GM19025 (cell line): ENCODE results near the gene WNT7A.

Experiments
- ATAC-seq: cut with Tn5 transposase; IDR thresholded peaks from one replicate; pipeline ENCODE4 v1.9.1; 2021; ENCODE audit warnings: mild to moderate bottlenecking, low read depth, moderate library complexity; ENCODE audit not compliant: unreplicated experiment

Gene WNT7A

DNA sequence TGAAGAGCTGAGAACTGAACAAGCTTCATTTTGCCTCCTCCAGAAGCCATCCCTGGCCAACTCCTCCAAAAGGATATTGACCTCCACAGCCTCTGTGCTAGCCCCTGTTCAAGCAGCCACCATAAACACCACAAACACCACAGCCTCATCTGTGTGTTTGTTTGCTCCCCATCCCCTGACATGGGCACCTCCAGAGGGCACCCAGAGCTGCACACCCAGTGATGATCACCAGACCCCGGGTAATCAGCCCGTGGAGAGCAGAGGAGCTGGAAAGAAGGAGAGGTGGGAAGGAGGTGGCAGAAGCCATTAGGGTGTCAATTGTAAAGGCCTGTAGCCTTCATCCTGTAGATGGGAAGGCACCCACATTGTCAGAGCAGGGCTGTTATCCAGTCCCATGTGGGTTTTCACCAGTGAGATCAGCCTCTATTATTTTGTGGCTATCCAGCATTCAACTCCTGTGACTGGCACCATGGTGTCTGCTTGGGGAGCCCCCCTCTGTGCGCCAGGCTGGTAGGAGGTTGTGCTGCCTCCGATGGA, 6.8 kb upstream of the WNT7A start:
- ATAC-seq, result no peak

DNA sequence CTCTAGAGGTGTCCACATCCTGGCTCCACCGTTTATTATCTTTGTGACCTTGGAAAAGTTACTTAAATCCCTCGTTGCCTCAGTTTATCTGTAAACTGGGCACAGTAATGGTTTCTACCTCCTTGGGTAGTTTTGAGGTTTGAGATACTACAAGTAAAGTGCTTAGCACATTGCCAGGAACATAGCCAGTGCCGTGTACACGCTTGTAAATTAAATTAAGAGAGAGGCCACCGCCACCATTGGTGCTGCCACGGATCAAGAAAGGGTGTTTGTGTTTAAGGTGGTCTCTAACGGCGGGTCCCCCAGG, 5.8 kb upstream of the WNT7A start:
- ATAC-seq, result no peak

DNA sequence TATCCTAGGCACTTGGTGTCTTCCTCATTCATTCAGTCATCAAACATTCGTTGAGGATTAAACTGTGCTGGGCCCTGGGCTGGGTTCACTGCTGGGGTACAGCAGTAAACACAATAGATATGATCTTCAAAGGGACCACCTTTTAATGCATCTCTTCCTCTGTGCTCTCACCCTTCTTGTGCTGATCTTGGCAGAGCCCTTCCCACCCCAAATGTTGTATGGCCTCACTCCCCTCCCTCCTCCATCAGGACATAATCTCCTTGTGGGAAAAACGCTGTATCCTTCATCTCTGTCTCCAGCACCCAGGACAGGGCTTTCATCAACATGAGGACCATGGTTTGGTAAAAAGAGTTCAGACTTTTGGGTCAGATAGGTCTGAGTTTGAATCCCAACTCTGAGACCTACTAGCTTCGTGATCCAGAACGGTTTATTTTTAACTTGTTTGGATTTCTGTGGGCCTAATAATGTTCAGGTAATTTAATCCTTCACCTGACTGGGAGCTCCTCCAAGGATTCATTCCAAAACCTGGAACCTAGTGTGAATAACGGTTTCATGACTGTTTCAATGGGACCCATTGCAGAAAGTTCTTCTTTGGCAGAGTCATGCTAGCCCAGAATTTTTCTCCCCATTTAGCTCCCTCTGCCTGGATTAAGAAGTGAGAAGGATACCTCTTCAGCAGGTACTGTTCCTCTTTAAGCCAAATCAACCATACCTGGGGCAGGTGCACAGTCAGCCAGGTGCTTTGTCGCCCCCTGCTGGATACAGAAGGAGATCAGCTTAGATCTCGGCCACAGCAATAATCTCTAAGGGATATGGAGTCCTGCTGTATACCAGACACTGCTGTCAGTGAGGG, 5.2 kb upstream of the WNT7A start:
- no peak for ATAC-seq

DNA sequence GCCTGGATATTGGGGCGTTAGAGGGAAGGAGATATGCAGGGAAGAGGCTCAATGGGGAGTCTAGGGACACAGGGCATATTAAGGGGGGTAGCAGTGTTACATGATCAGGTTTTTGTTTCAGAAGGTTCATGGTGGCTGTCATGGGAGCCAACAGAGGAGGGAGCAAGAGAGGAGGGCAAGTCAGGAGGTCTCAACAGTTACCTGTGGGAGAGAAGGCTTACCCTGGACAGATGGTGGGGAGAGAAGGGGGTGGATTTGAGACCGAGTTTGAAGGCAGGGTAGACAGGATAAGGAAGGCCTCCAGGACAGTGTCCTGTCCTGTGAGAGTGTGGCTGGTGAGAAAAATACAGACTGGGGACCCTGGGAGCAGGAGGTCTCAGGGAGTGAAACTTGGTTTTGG, 3.8 kb upstream of the WNT7A start:
- ATAC-seq, result no peak

DNA sequence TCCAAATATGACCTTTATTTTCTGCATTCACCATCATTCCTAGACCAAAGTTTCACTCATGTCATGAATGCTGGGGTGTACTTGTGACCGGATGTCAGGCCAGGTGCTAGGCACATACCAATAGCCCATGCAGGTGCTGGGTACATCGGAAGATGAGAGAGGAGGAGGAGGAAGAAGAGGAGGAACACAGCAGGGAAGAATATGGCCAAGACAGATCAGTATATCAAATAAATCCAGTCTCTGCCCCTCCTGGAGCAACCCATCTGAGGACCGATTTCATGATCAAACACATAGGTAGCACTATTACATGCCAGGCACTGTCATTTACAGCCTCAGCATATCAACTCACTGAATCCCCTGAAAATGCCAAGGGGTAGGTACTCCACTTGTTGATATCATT, 3.0 kb upstream of the WNT7A start:
- ATAC-seq, result no peak

DNA sequence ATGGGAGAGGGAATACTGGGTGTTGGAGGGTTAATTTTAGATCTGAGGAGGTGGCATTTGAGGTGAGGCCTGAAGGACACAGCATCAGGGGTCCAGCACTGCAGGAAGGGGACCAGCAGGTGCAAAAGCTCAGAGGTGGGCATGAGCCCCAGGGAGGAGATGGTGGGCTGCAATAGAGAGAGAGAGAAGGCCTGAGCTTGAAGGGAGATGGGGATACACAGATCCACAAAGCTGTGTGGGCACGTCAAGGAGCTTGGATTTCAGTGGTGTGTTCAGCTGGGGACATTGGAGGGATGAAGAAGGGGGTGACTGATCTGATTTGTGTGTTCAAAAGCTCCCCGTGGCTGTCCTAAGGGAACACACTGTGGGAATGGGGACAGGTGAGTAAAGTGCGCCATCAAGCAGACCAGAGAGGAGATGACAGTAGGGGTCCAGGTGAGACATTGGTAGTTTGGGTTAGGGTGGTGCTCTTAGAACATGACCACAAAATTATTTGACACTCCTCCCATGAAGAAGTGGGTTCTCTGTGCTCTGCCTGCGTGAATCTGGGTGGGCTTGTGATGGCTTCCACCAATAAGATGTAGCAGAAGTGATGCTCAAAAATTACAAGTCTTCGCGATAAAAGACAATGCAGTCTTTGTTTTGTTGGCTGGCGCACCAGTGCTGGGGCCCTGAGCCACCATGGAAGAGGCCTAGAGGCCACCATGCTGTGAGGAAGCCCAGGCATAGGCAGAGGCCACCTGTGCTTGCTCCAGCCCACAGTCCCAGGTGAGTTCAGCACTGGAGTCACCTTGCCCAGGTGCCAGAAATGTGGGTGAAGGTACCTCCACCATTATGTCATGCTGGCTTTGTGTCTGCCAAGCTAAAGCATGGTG, 1.9 kb upstream of the WNT7A start:
- ATAC-seq, result no peak

DNA sequence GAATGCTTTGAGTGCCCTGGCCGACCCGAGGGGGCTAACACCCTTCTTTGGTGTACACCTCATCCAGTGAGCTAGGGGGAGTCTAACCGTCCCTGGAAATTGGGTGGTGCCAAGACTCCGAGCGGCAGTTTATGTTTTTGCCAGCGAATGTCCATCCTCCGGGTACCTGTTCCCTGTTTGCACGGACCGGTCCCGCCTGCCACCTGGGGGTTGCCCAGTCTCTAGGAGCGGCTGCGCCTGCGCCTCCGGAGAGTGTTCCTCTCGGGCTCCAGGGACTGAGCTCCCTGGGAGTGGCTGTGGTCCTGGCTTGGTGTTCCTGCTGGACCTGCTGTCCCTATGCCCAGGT, 913 bp upstream of the WNT7A start:
- ATAC-seq, result no peak

DNA sequence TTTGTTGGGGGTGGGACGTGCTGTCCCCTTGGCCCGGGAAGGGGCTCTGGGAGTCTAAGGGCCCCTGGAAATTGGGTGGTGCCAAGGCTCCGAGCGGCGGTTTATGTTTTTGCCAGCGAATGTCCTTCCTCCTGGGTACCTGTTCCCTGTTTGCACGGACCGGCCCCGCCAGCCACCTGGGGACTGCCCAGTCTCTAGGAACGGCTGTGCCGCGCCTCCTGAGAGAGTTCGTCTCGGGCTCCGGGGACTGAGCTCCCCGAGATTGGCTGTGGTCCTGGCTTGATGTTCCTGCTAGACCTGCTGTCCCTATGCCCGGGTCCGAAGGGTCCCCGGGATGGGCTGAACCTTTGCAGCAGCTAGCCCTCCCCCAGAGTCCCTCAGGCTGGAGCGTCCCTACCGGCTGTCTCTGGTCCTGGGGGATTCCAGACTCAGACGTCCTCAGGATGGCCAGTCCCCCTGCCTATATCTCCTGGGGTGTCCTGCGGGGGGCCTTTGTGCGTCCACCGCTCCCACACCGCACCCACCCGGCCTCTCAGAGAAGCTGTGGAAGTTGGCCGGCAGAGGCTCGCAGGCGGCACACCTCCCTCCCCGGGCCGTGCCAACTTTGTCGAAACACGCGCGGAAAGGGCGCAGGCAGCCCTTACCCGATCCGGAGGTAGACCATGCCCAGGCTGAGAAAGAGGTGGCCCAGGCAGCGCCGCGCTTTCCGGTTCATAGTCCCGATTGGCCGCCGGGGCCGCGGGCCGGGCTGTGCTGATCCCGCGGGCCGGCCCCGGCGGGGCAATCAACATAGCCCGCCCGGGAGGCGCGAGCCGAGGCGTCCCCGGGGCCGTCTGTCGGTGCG, 547 bp downstream of the WNT7A start:
- no peak for ATAC-seq

DNA sequence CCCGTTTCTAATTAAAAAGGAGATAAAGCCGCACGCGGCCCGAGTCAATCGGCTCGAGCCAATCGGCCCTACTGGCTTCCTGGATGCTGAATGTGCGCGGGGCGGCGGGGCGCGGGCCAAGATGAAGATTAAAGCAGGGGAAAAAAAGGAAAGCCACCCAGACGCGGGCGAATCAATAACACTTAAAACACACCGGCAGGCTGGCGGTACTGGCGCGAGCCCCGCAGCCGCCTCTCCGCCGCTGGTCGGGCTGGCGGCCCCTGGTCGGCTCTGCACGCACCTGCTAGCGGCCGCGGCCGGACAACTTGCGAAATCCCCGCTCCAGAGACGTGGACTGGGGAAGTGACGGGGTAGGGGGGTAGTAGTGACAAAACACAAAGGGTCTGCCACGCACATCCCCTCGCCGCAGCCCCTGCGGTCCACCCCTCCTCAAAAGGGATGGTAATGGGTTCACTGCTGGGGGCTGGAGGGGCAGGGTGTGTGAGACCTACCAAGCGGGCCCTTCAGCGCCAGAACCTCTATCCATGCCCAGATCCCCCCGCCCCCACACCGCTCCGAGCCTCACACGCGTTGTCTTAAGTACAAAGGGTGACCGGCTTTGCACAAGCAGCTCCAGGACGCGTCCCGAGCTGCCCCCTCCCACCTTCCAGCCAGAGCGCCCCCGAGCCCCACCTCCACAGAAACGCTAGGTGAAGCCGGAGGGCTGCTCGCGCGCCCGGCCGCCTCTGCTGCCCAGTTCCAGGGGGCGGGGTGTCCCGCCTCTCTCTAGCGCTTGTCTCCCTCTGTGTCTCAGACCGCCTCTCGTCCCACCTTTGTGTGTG, 1.4 kb downstream of the WNT7A start:
- no peak for ATAC-seq

DNA sequence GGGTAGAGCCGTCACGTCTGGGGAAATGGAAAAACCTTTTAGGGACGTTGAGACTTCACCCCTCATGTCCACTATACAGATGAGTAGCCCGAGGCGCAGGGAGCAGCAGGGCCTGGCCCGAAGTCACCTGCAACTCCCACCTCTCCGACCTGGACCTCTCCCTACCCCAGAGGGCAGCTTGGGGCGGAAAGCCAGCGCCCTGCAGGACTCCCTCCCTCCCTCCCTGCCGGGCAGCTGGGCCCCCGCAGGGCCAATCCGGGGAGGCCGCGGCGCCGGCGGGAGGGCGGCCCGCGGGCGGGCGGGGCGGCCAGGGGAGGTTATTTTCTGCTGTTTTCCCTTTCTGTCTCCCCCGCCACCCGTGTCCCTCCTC, 2.0 kb downstream of the WNT7A start:
- ATAC-seq, result no peak

DNA sequence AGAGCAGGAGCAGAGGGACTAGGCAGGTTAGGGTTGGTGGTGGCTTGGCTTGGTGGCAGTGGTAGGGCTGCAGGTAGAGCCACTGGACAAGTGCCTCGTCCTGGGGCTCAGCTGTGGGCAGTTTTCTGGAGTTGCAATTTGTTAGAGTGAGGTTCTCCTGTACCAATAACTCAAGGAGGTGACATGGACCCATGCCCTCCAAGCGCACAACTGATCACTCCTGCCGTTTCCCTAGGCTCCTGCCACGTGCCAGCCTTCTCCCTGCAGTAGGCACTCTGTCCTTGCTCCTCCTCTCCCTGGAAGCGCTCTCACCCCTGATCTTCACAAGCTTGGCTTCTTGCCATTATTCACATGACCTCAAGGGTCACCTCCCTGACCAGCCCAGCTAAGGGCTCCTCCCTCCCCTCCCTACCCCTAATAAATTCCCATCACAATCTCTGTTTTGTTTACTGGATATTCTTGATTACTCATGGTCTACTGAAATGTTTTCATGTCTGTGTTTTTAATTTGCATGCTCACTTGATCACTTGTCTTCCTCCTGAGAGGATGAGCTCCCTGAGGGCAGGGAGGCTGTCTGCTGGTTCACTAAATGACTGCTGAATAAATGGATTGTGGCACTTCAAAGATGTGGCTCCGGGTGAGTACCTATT, 3.3 kb downstream of the WNT7A start:
- no peak for ATAC-seq

DNA sequence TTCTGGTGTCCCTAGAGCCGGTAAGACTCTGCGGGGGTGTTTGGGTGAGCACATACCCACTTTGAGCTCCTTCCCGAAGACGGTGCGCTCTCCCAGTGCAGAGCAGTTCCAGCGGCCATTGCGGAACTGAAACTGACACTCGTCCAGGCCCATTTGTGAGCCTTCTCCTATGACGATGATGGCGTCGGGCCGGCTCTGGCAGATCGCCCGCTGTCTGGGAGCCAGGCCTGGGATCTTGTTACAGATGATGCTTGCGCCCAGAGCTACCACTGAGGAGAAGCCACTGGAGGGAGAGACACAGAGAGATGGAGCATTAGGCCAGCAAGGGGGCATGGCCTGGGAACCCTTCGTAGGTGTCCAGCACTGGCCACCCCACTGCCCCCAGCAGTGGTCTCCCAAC, 5.0 kb downstream of the WNT7A start:
- no peak for ATAC-seq

DNA sequence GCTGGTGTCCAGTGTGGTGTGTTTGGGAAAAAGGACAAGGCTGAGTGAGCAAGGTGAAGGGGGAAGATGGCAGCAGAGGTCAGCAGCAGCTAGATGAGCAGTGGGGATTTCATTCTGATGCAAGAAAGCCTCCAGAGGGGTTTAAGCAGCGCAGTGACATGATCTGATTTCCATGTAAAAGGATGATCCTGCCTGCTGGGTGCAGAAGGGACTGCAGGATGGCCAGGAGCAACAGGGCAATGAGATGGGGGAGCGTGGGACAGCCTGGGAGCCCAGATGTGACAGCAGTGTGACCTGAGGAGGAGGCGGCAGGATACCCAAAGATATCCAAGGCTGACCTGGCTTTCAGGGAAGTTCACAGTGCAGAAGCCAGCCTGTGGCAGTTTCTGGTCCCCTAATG, 6.1 kb downstream of the WNT7A start:
- ATAC-seq, result no peak

DNA sequence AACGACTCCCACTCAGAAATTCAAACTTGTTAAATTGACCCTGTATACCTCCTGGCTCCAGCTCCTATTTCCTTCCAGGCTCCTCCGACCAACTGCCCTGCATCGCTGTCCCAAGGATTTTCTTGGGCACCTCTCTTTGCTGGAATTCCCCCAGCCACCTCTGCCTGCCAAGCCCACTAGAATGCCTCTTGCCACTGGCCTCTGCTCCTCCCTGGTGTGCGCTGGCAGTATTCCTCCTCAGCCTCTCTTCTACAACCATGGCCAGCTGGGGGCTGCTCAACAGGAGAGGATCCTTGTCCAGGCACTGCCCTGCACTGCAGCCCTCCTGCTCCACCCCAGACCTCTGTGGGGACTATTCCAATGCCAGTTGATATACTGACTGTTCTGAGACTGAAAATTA, 7.4 kb downstream of the WNT7A start:
- no peak for ATAC-seq

DNA sequence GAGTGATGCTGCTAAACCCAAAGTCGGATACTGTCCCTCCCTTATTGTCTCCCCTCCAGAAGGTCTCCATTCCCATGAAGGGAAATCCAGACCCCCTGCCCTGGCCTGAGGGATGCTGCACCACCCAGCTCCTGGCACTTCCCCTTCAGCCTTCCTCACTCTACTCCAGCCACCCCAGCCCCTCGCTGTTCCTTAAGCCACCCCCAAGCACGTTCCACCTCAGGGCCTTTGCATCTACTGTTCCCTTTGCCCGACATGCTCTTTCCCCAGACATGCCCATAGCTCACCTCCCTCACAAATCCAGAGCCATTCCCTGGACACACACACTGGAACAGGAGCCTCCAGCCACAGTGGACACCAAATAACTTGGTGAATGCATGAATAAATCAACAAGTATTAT, 8.1 kb downstream of the WNT7A start:
- ATAC-seq, result no peak

DNA sequence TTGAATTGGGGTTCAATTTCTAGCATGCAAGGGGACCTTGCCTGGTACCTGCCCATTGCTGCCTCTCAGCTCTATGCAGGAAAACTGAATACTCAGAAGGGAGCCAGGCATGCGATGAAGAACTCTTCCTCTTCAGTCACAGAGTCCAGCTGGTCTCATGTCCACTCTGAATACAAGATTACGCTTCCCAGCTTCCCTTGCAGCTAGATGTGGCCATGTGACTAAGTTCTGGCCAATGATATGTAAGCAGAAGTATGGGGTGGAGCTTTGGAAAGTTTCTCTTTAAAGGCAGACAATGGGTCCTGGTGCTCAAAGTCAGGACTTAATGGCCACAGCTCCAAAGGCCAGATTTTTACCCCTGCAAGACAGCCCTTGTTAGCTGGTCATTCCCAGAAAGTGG, 9.0 kb downstream of the WNT7A start:
- no peak for ATAC-seq

DNA sequence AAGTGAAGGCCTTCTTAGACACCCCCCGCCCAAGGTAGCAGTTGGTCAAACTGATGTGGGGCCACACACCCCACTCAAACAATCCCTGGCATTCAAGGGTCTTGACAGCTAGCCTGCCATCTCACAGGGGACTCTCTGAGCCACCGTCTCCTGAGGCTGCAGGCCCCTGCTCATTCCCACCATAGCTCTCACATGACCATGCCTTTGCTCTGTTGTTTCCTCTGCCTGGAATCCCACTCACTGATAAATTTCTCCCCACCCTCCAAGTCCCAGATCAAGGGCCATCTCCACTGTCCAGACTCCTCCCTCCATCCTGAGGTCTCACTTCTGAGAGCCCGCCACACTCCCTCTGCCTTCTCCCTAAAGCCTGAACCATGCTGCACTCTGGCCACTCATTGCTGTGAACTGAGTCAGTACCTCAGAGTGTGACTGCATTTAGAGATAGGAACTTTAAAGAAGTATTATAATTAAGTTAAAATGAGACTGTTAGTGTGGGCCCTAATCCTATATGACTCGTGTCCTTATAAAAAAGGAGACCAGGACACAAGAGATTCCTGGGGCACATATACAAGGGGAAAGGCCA, 10.0 kb downstream of the WNT7A start:
- ATAC-seq, result no peak

DNA sequence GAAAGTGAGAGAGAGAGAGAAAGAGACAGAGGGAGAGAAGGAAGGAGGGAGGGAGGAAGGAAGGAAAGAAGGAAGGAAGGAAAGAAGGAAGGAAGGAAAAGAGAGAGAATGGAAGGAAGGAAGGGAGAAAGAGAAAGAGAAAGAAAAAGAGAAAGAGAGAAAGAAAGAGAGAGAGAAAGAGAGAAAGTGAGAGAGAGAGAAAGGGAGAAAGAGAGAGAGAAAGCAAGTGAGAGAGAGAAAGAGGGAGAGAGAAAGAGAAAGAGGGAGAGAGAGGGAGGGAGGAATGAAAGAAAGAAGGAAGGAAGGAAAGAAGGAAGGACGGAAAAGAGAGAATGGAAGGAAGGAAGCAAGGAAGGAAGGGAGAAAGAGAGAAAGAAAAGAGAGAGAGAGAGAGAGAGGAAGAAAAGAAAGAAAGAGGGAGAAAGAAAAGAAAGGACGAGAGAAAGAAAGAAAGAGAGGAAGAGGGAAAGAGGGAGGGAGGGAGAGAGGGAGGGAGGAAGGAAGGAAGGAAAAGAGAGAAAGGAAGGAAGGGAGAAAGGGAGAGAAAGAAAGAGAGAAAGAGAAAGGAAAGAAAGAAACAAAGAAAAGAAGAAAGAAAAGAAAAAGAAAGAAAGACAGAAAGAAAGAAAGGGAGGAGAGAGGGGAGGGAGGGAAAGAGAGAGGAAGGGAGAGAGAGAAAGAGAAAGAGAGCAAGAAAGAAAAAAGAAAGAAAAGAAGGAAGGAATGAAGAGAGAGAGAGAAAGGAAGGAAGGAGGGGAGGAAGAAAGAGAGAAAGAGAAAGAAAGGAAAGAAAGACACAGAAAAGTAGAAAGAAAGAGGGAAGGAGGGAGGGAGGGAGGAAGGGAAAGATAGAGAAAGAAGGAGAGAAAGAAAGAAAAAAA, 10.8 kb downstream of the WNT7A start:
- no peak for ATAC-seq
